PFSK-1 (cell line): Measurements from ENCODE around the gene CPSF7.

Experiments
- FOXP2 ChIP-seq: optimal IDR thresholded peaks from 2 replicates; pipeline ENCODE3; 2011; ENCODE audit warnings: borderline replicate concordance, control low read depth, inconsistent platforms; ENCODE audit not compliant: insufficient read depth; ENCODE audit errors: extremely low read length, extremely low read depth
- POLR2AphosphoS5 ChIP-seq: IDR thresholded peaks from 2 replicates; pipeline ENCODE4 v1.6.1; 2012; ENCODE audit warnings: low read depth, mild to moderate bottlenecking, control low read depth, low read length, moderate library complexity
- REST ChIP-seq, 2 experiments: IDR thresholded peaks; 2 replicates each; pipeline versions ENCODE4 v1.6.1 to v1.8.0; 2011 to 2012; ENCODE audit warnings: low read depth in 2 of 2, low read length in 2 of 2, control low read depth in 1 of 2, inconsistent platforms in 1 of 2, mild to moderate bottlenecking in 1 of 2, moderate library complexity in 1 of 2; ENCODE audit not compliant: insufficient read depth in 1 of 2
- SIN3A ChIP-seq: IDR thresholded peaks from 2 replicates; pipeline ENCODE4 v1.6.1; 2012; ENCODE audit warnings: mild to moderate bottlenecking, low read length, moderate library complexity, borderline replicate concordance; ENCODE audit not compliant: insufficient read depth
- TAF1 ChIP-seq: IDR thresholded peaks from 2 replicates; pipeline ENCODE4 v1.6.1; 2012; ENCODE audit warnings: low read length, control low read depth, borderline replicate concordance; ENCODE audit not compliant: insufficient read depth

CPSF7 gene

GRCh38 chr11:61369372-61370348 is 60.1 kb downstream of the CPSF7 start:
- TF ChIP-seq REST (IDR thresholded peaks at IDR 0.05; ENCODE audit: insufficient read depth in 1 of 2, low read depth in 2 of 2, low read length in 2 of 2) (no peak), POLR2AphosphoS5 (peak; percentile 14; the same call in 1 of the 2 replicates)

GRCh38 chr11:61368646-61369045 is 61.1 kb downstream of the CPSF7 start:
- TF ChIP-seq TAF1: no peak
- TF ChIP-seq SIN3A: no peak
- TF ChIP-seq POLR2AphosphoS5: no peak
- no peak for TF ChIP-seq FOXP2
- no peak for TF ChIP-seq REST (IDR thresholded peaks at IDR 0.05; ENCODE audit: insufficient read depth in 1 of 2, low read depth in 2 of 2, low read length in 2 of 2)

- TF ChIP-seq TAF1 (no peak), FOXP2 (no peak), REST (IDR thresholded peaks at IDR 0.05; ENCODE audit: insufficient read depth in 1 of 2, low read depth in 2 of 2, low read length in 2 of 2) (no peak), POLR2AphosphoS5 (no peak), SIN3A (no peak)
Observed at GRCh38 chr11:61367406-61367805, 62.4 kb downstream of the CPSF7 start.

GRCh38 chr11:61364012-61364675 is 65.6 kb downstream of the CPSF7 start:
- TF ChIP-seq FOXP2: no peak
- TF ChIP-seq SIN3A: no peak

- TF ChIP-seq FOXP2: no peak
- no peak for TF ChIP-seq SIN3A
- no peak for TF ChIP-seq REST (IDR thresholded peaks at IDR 0.05; ENCODE audit: insufficient read depth in 1 of 2, low read depth in 2 of 2, low read length in 2 of 2)
- TF ChIP-seq POLR2AphosphoS5: no peak
- TF ChIP-seq TAF1: no peak
Observed at GRCh38 chr11:61362542-61362875, 67.3 kb downstream of the CPSF7 start.
